BLaER1 (cell line): ENCODE results near the gene KRT37.

Source experiments
- H3K27ac ChIP-seq: shearing (Covaris generic); formaldehyde crosslinking; 2 replicates; pipeline ENCODE4 v1.8.1; 2022
- H3K27me3 ChIP-seq: shearing (Covaris generic); formaldehyde crosslinking; 2 replicates; pipeline ENCODE4 v1.8.1; 2022
- H3K36me3 ChIP-seq: shearing (Covaris generic); formaldehyde crosslinking; 2 replicates; pipeline ENCODE4 v1.8.1; 2022
- H3K4me1 ChIP-seq: shearing (Covaris generic); formaldehyde crosslinking; 2 replicates; pipeline ENCODE4 v1.8.1; 2022
- H3K4me2 ChIP-seq: shearing (Covaris generic); formaldehyde crosslinking; 2 replicates; pipeline ENCODE4 v1.8.1; 2022
- H3K4me3 ChIP-seq: shearing (Covaris generic); formaldehyde crosslinking; 2 replicates; pipeline ENCODE4 v1.8.1; 2022
- H3K9ac ChIP-seq: shearing (Covaris generic); formaldehyde crosslinking; 2 replicates; pipeline ENCODE4 v1.8.1; 2022
- H3K9me3 ChIP-seq: shearing (Covaris generic); formaldehyde crosslinking; 2 replicates; pipeline ENCODE4 v1.8.1; 2022
- H4K20me1 ChIP-seq: shearing (Covaris generic); formaldehyde crosslinking; 2 replicates; pipeline ENCODE4 v1.8.1; 2022
- Cebpa-rat ChIP-seq: shearing (Covaris generic); IDR thresholded peaks from 2 replicates; pipeline ENCODE4 v1.8.1; 2022

The KRT37 gene

GRCh38 chr17:41413353-41413957 is 10.9 kb downstream of the KRT37 start:
- no peaks in the 10 kb centered on the region for H3K9me3 ChIP-seq
- no peak overlapping the region for H3K4me3 ChIP-seq
- no peak overlapping the region for H3K4me2 ChIP-seq
- no peaks in the 10 kb centered on the region for H3K36me3 ChIP-seq
- no peak overlapping the region for H3K9ac ChIP-seq
- TF ChIP-seq Cebpa-rat = no peak
- H3K27me3 ChIP-seq = no peaks in the 10 kb centered on the region
- no peaks in the 10 kb centered on the region for H4K20me1 ChIP-seq
- H3K4me1 ChIP-seq = peaks cover 6% of the 10 kb centered on the region
- no peak overlapping the region for H3K27ac ChIP-seq

DNA sequence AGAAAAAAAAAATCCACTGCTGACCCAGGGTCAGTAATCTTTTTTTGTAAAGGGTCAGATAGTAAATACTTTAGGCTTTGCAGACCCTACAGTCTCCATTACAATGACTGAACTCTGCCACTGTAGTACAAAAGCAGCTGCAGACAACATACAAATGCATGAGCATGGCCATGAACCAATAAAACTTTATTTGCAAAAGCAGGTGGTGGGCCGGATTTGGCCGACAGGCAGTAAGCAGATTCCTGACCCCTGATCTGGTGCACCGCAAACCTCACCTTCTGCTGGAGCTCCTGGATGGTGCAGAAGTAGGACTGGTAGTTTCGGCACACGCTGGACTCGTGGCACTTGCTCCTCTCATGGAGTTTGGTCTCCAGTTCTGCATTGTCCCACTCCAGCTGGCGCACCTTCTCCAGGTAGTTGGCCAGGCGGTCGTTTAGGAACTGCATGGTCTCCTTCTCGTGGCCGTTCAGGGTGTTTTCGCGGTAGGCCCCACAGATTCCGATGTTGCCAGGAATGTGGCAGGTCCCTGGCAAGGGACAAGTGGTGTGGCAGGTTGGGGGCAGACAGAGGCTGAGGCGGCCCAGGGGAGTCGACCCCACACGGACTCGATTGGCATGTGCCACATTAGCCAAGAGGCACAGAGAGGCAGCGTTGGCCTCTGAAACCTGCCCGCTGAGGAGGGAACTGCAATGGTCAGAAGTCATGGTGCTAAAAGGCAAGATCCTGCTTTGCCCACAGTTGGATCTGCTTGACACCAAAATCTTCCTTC is 13.1 kb downstream of the KRT37 start:
- no peak for TF ChIP-seq Cebpa-rat
- no peaks in the 10 kb centered on the region for H4K20me1 ChIP-seq

DNA sequence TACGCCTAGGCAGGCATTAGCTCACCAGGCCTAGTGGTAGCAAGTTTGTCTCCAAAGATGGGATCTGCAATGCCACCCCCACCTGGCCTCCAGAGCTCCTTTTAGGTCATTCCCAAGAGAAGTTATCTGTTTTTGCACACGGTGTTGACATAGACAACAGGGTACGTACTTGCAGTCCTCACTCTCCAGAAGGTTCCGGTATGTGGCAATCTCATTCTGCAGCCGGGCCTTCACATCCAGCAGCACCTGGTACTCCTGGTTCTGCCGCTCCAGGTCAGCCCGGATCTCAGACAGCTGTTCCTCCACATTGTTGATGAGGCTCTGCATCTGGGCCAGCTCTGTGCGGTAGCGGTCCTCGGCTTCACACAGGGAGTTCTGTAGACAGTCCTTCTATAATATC is 17.2 kb downstream of the KRT37 start:
- Histone ChIP-seq H3K27ac (no peak overlapping the region), H3K36me3 (no peaks in the 10 kb centered on the region), H3K4me3 (no peak overlapping the region)

More for the DNA sequence above, 13.1 kb downstream of the KRT37 start:
- Histone ChIP-seq H3K27ac (no peak overlapping the region), H3K9me3 (no peaks in the 10 kb centered on the region), H3K4me1 (peaks cover 6% of the 10 kb centered on the region), H3K4me3 (no peak overlapping the region), H3K9ac (no peak overlapping the region), H3K4me2 (no peak overlapping the region), H3K36me3 (no peaks in the 10 kb centered on the region), H3K27me3 (no peaks in the 10 kb centered on the region)

GRCh38 chr17:41406205-41406604 is 18.2 kb downstream of the KRT37 start:
- H3K4me2 ChIP-seq = no peak overlapping the region
- H3K36me3 ChIP-seq = no peaks in the 10 kb centered on the region
- TF ChIP-seq Cebpa-rat = no peak
- no peak overlapping the region for H3K9ac ChIP-seq
- peaks cover 16% of the 10 kb centered on the region for H3K4me1 ChIP-seq
- H3K9me3 ChIP-seq = no peaks in the 10 kb centered on the region
- H4K20me1 ChIP-seq = no peaks in the 10 kb centered on the region
- no peak overlapping the region for H3K27ac ChIP-seq
- H3K27me3 ChIP-seq = no peaks in the 10 kb centered on the region
- no peak overlapping the region for H3K4me3 ChIP-seq

More for the DNA sequence above, 17.2 kb downstream of the KRT37 start:
- Histone ChIP-seq H3K4me1 (peaks cover 16% of the 10 kb centered on the region), H3K27me3 (no peaks in the 10 kb centered on the region), H3K9ac (no peak overlapping the region), H3K4me2 (no peak overlapping the region), H4K20me1 (no peaks in the 10 kb centered on the region), H3K9me3 (no peaks in the 10 kb centered on the region)
- TF ChIP-seq Cebpa-rat = no peak

DNA sequence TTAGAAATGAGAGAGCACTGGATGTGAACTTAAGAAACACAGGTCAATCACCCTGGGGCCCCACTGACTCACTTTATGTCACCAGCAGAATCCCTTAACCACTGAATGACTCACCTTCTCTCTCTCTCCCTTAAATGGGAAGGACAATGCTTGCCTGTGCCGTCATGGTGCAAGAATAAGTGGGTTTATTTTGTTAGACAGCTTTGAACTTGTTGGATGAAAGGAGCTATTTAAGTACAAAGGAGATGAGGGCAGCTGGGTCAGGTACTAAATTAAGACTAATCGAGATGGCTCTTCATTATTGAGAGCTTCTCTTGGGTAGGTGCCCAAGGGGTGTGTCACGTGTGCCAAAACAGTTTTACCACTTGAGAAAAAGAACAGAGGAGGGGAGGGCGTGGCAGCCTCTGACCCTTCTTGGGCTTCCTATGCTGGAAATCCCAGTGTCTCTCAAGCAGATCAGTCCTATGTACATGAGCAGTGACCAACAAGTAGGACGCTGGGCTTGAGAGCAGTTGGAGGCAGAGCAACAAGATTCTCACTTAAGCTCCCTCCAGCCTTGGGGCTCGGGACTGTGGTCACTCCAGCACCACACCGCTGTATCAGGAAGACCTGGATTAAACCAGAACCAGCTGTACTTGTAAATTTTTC is 20.2 kb downstream of the KRT37 start:
- no peaks in the 10 kb centered on the region for H3K36me3 ChIP-seq

GRCh38 chr17:41403404-41404023 is 20.9 kb downstream of the KRT37 start:
- H3K27ac ChIP-seq = no peak overlapping the region
- peaks cover 9% of the 10 kb centered on the region for H3K4me1 ChIP-seq
- no peaks in the 10 kb centered on the region for H3K9me3 ChIP-seq
- H3K4me3 ChIP-seq = no peak overlapping the region
- H3K27me3 ChIP-seq = no peaks in the 10 kb centered on the region
- H3K4me2 ChIP-seq = no peak overlapping the region
- no peaks in the 10 kb centered on the region for H4K20me1 ChIP-seq
- no peaks in the 10 kb centered on the region for H3K36me3 ChIP-seq
- no peak overlapping the region for H3K9ac ChIP-seq
- no peak for TF ChIP-seq Cebpa-rat

More for the DNA sequence above, 20.2 kb downstream of the KRT37 start:
- Histone ChIP-seq H3K4me3 (no peak overlapping the region), H3K27me3 (no peaks in the 10 kb centered on the region), H3K9me3 (no peaks in the 10 kb centered on the region), H3K4me1 (peaks cover 14% of the 10 kb centered on the region), H3K9ac (no peak overlapping the region), H3K4me2 (peak overlapping the region; percentile 50), H4K20me1 (no peaks in the 10 kb centered on the region), H3K27ac (no peak overlapping the region)
- TF ChIP-seq Cebpa-rat = no peak

GRCh38 chr17:41402161-41402560 is 22.2 kb downstream of the KRT37 start:
- Histone ChIP-seq H3K36me3 (no peaks in the 10 kb centered on the region), H3K9ac (no peak overlapping the region), H3K4me3 (no peak overlapping the region), H3K27ac (no peak overlapping the region), H4K20me1 (no peaks in the 10 kb centered on the region), H3K9me3 (no peaks in the 10 kb centered on the region), H3K4me2 (no peak overlapping the region), H3K27me3 (no peaks in the 10 kb centered on the region), H3K4me1 (peaks cover 9% of the 10 kb centered on the region)
- no peak for TF ChIP-seq Cebpa-rat

DNA sequence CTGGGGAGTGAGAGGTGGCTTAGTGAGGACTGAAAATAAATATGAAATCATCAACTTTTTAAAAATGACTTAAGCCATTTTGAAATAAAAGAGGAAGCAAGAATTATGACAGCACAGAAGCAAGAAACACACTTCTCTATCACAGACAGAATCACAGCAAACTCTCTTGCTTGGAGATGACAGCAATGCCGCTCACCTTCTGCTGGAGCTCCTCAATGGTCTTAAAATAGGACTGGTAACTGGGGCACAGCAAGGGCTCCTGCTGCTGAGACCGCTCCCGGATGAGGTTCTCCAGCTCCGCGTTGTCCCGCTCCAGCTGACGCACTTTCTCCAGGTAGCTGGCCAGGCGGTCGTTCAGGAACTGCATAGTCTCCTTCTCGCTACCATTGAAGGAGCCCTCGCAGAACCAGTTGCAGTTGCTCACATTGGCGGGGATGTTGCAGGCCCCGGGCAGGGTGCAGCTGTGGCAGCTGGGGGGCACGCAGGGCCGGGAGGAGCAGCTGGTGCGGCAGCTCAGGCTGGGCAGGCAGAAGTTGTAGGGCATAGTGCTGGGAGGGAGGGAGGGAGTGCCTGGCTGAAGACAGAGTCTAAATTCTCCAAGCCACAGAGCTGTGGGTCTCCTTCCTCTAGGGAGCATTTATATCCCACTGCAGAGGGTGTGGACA is 27.3 kb downstream of the KRT37 start, which contains the start of gene KRT31:
TSS of gene KRT31 (minus strand) at position 613 of the 665 bp plus-strand sequence. CDS start at position 544, 69 bp downstream.
- H3K36me3 ChIP-seq = no peaks in the 10 kb centered on the region
- H3K4me2 ChIP-seq = no peak within 1 kb of the TSS
- no peak within 1 kb of the TSS for H3K4me3 ChIP-seq
- no peak for TF ChIP-seq Cebpa-rat
- H3K4me1 ChIP-seq = no peaks in the 10 kb centered on the region
- H3K27ac ChIP-seq = no peak within 1 kb of the TSS
- H3K9me3 ChIP-seq = no peaks in the 10 kb centered on the region
- no peaks in the 10 kb centered on the region for H3K27me3 ChIP-seq
- H4K20me1 ChIP-seq = no peaks in the 10 kb centered on the region
- H3K9ac ChIP-seq = no peak within 1 kb of the TSS

GRCh38 chr17:41396340-41396739 is 28.0 kb downstream of the KRT37 start:
- Histone ChIP-seq H4K20me1 (no peaks in the 10 kb centered on the region), H3K4me2 (no peak overlapping the region), H3K36me3 (no peaks in the 10 kb centered on the region), H3K4me1 (no peaks in the 10 kb centered on the region), H3K9me3 (no peaks in the 10 kb centered on the region), H3K27me3 (no peaks in the 10 kb centered on the region), H3K4me3 (no peak overlapping the region), H3K27ac (no peak overlapping the region), H3K9ac (no peak overlapping the region)
- TF ChIP-seq Cebpa-rat = no peak
